HG02588 (cell line): ENCODE results near the gene DDX42.
"Not testable (repeated sequence)": the region's sequence is repeated elsewhere in the genome, so short reads cannot be mapped to it uniquely, and the experiment has no call there.

Experiments
- ATAC-seq: cut with Tn5 transposase; IDR thresholded peaks from one replicate; pipeline ENCODE4 v1.9.1; 2021; ENCODE audit warnings: mild to moderate bottlenecking, moderate library complexity; ENCODE audit not compliant: unreplicated experiment

DDX42 gene

GRCh38 chr17:63837962-63838600 lies 64.1 kb downstream of the DDX42 start:
- ATAC-seq: no peak

- ATAC-seq: no peak
Observed at GRCh38 chr17:63838631-63839171, 64.7 kb downstream of the DDX42 start.

- ATAC-seq: no peak
Observed at GRCh38 chr17:63840591-63841349, 66.8 kb downstream of the DDX42 start.

- no peak for ATAC-seq
Observed at GRCh38 chr17:63841350-63842172, 67.6 kb downstream of the DDX42 start.

GRCh38 chr17:63842173-63842539 lies 68.2 kb downstream of the DDX42 start:
- no peak for ATAC-seq

GRCh38 chr17:63842540-63843386 lies 68.8 kb downstream of the DDX42 start, which contains the start of gene SMARCD2:
TSS of gene SMARCD2 (minus strand) at chr17:63842685. CDS start at chr17:63842674, 11 bp downstream.
- ATAC-seq: peak; percentile 71

GRCh38 chr17:63843387-63843888 lies 69.5 kb downstream of the DDX42 start:
- not testable (repeated sequence) for ATAC-seq

DNA sequence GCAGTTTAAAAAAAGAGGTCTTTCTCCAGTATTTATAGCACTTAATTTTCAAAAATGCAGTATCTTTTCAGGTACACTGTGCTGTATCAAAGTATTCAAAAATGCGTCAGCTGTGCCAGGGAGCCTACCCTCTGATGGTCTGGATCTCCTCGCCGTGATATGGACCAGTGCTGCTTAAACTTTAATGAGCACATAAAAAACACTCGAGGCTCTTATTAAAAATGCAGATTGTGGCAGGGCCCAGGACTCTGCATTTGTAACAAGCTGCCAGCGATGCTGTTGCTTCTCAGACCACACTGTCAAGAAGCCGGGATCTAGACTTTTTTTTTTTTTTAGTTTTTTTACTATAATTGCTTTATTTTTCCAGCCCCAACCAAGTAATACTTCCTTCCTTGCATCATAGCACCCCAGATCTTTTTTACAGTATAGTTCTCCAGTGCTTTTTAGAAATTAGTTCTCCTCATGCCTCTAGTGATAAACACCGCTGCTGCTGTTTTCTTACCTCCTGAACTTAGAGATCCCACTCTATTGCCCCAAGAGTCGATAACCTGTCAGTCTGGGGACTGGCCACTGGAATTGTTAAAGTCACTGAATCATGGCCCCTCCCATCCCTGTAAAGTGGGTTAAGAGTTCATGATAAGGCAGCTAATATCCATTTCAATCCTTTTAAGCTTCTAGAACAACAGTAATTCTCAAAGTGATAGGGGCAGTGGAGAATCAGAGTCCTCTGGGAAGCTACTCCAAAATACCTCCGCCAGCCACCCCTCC lies 70.1 kb downstream of the DDX42 start:
- ATAC-seq: no peak

DNA sequence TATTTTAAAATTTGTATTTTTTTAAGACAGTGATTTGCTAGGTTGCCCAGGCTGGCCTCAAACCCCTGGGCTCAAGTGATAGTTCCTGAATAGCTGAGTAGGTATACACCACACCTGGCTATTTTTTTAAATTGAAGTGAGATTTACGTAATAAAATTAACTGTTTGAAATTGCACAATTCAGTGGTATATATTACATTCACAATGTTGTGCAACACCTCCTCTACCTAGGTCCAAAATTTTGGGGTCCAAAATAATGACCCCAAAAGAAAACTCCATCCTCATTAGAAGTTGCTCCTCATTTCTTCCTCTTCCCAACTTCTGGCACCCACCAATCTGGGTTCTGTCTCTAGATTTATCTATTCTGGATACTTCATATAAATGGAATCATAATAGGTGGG lies 71.5 kb downstream of the DDX42 start:
- ATAC-seq: no peak

DNA sequence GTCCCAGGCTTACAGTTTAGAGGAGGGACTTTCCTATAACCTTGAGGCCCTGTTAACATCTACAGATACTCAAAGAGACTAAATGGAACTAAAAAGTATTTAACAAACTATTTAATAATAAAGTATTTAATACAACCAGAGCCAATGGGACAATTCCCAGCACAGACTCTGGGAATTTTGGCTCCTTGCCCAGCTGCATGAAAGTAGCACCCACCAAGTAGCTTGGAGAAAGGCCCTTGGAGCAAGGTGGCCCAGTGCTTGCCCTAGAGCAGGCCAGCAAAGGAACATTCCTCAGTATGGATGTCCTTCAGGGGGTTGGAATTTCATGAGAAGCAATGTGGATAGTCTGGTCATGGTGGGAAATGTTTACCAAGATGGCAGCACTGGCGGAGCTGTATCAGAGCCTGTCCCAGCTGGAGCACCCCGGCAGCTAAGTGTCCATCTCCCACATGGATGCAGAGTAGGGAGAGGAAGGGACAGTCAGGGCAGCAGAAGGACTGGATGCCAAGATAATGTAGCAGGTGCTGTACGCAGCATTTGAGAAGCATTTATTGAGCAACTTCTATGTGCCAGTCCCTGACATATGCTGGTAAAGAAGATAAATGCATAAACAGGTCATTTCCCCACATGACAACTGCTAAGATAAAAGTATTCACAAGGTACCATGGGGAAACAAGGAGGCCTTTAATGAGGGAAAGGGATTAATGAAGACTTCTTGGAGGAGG lies 73.7 kb downstream of the DDX42 start:
- ATAC-seq: no peak

DNA sequence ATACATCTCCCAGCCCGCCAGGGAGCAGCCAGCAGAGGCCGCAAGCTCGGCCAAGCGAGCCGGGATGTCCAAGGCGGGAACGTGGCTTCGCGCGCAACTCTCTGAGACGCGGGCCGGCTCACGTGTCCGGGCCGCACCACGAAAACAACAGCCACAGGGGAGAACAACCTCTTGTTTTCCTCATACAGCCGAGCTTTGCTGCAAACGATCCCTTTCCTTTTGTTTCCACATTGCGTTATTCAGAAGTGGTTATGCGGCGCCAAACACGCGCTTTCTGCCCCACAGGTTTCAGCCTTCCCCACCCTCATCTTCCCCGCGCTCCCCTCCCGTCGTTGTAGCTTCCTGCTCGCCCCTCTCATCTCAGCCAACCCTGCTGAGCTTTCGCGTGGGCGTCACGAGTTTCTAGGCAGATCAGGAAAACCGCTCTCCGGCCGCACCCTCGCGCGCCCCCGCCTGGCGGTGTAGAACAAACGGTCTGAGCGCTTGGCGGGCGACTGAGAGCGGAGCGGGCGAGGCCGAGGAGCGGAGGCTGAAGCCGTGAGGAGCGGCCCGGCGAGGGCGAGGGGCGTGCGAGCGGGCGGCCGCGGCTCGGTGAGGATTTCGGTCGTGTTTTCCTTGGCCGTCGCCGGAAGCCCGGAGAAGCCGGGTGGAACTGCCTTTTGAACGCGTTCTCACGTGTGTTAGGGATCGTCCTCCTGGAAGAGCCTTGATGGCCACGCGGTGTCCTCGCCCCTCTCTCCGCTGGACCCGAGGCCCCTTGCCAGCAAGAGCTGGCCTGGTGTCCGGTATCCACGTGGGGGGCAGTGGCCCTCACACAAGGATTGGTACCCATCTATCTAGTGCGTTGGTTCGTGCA lies 75.1 kb downstream of the DDX42 start:
- ATAC-seq: peak; percentile 80

GRCh38 chr17:63850401-63850800 lies 76.4 kb downstream of the DDX42 start:
- no peak for ATAC-seq

DNA sequence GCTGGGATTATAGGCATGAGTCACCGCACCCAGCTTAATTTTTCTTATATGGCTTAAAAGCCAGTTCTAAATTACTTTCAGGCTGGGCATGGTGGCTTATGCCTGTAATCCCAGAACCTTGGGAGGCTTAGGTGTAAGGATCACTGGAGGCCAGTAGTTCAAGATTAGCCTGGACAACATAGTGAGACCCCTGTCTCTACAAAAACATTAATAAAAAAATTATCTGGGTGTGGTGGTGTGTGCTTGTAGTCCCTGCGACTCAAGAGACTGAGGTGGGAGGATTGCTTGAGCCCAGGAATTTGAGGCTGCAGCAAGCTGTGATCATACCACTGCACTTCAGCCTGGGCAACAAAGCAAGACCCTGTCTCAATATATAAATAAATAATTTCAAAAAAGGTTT lies 79.3 kb downstream of the DDX42 start:
- no peak for ATAC-seq

DNA sequence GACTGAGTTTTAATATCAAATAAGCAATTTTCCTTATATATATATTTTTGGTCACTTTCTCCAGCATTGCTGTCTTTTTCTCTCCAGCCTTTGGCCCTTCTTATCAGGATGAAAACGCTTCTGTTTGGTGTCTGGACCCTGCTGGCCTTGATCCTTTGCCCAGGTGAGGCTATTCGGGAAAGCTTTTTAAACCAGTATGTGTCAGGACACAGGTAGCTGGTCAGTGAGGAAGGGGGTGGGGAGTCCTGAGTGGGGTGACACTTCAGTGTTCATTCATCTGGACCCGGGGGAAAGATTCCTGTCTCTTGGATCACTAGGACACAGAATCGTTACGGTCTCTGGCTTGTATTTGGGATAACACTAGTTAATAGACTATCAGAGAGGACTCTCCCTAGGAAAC lies 80.7 kb downstream of the DDX42 start:
- ATAC-seq: no peak

DNA sequence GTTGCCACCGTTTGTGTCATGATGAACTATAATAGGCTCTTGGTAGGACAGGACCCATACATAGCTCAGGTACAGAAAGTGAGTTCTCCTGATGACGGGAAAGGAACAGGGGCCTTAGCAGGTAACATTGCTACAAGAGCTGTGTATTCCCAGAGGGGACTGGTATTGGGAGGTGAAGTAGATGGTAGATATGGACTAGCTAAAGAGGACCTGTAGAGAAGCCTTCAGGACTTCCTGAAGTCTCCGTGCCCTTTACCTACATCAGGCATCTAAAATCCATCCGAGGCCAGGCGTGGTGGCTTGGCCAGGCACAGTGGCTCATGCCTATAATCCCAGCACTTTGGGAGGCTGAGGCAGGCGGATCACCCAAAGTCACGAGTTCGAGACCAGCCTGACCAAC lies 81.2 kb downstream of the DDX42 start:
- no peak for ATAC-seq

DNA sequence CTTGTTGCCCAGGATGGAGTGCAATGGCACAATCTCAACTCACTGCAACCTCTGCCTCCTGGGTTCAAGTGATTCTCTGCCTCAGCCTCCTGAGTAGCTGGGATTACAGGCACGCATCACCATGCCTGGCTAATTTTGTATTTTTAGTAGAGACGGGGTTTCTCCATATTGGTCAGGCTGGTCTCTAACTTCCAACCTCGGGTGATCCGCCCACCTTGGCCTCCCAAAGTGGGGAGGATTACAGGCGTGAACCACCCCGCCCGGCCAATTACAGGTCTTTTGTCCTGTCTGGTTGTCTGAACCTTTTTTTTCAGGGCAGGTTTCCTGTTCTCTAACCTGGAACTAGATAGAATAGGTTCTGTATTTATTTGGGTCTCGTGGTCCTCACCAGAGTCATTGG lies 82.5 kb downstream of the DDX42 start:
- not testable (repeated sequence) for ATAC-seq

GRCh38 chr17:63859257-63859656 lies 85.3 kb downstream of the DDX42 start:
- no peak for ATAC-seq

DNA sequence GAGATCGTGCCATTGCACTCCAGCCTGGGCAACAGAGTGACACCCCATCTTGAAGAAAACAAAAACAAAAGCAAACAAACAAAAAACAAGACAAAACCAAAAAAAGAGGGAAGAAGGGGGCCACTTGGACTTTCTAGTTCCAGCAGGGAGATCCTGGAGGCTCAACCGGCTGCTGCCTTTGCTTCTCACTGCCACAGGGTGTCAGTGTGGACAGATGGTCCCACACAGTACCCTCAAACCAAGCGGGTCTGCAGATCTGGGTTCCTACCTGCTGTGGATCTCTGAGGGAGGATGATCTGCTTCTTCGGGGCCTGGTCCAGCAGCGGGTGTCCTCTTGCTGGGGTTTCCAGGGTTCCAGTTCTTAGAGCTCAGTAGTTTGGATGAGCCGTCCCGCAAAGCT lies 92.7 kb downstream of the DDX42 start:
- not testable (repeated sequence) for ATAC-seq
